Kidney epithelial cell (primary cell): Measurements from ENCODE around the gene MED13. TPM values are rescaled to one million over a fixed set of nuclear protein-coding genes. Genes with fewer than 3 reads are reported as not detected.

ENCODE experiments used
- DNase-seq: peaks from one replicate; pipeline ENCODE4 v3.0.0-alpha.2; 2010; ENCODE audit warnings: low read depth
- H3K27me3 ChIP-seq: 2 replicates; pipeline ENCODE4 v1.6.0; 2011; ENCODE audit warnings: low read length; ENCODE audit not compliant: control insufficient read depth, insufficient read depth
- H3K36me3 ChIP-seq: 2 replicates; pipeline ENCODE4 v1.5.1; 2011; ENCODE audit warnings: low read length; ENCODE audit not compliant: control insufficient read depth, insufficient read depth
- H3K4me3 ChIP-seq: 2 replicates; pipeline ENCODE4 v1.5.1; 2011; ENCODE audit warnings: low read depth, mild to moderate bottlenecking, control low read depth, low read length
- total RNA-seq: library from RNA; depleted of rRNA; stranded (reverse); fragments of >200 nt; gene quantifications from 2 replicates; pipeline ENCODE4 v1.2.3, GENCODE V29; 2015
- TF ChIP-seq, protein P1 (sequence below): IDR thresholded peaks from 2 replicates; pipeline ENCODE4 v1.5.1; 2011; ENCODE audit warnings: mild to moderate bottlenecking, moderate library complexity, low read length, control low read depth, inconsistent platforms; ENCODE audit not compliant: insufficient read depth, poor library complexity, severe bottlenecking

The MED13 gene
- total RNA-seq, 1 donor from 2014 or later = 33.8 TPM

DNA sequence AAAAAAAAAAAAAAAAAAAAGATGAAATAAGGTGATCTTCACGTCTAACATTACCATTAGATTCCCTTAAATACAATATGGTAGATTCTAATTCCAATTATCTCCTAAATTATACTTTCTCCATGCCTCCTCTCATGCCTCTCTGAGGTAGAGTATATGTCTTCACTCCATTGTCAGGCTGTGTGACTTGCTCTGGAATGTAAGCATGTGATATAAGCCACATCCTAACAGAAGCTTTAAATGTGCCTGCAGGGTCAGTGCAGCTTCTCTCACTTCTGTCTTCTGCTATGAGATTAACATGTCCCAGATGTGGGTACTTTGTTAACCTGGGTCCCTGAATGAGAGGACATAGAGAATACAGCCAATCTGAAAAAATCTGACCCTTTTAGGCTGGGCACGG lies 32.6 kb downstream of the MED13 start:
- Histone ChIP-seq H3K4me3 (no peak overlapping the region), H3K36me3 (peaks cover 9% of the 10 kb centered on the region), H3K27me3 (no peaks in the 10 kb centered on the region)
- DNase-seq = no peak
- TF ChIP-seq, protein P1, sequence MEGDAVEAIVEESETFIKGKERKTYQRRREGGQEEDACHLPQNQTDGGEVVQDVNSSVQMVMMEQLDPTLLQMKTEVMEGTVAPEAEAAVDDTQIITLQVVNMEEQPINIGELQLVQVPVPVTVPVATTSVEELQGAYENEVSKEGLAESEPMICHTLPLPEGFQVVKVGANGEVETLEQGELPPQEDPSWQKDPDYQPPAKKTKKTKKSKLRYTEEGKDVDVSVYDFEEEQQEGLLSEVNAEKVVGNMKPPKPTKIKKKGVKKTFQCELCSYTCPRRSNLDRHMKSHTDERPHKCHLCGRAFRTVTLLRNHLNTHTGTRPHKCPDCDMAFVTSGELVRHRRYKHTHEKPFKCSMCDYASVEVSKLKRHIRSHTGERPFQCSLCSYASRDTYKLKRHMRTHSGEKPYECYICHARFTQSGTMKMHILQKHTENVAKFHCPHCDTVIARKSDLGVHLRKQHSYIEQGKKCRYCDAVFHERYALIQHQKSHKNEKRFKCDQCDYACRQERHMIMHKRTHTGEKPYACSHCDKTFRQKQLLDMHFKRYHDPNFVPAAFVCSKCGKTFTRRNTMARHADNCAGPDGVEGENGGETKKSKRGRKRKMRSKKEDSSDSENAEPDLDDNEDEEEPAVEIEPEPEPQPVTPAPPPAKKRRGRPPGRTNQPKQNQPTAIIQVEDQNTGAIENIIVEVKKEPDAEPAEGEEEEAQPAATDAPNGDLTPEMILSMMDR = no peak

DNA sequence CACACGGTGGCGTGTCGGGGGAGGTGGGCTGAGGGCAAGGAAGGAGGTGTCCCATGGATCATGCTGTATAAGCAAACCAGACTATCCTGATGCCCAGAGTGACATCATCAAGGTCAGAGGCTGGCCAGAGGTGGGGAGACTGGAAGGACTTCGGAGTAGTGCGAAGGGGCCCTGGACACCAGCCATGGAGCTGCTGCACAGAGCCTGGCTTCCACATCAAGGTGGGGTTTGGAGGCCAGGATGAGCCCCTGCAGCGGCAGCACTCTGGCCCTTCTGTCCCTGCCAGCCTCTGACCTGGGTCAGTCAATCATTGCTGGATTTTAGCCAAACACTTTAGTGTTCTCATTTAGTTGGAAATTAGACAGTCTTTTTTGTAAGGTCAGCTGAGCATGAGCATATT lies 34.8 kb downstream of the MED13 start:
- TF ChIP-seq, protein P1 = no peak
- no peak for DNase-seq
- H3K4me3 ChIP-seq = no peak overlapping the region
- no peaks in the 10 kb centered on the region for H3K27me3 ChIP-seq
- H3K36me3 ChIP-seq = peaks cover 9% of the 10 kb centered on the region

DNA sequence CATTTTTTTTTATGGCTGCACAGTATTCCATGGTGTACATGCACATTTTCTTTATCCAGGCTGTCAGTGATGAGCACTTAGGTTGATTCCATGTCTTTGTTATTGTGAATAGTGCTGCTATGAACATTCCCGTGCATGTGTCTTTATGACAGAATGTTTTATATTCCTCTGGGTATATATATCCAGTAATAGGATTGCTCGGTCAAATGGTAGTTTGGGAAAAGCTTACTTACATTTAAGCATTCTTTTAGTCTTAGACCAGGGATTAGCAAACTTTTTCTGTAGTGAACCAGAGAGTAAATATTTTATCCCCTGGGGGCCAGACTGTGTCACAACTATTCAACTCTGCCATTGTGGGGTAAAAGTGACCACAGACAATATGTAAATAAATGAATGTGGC lies 40.2 kb downstream of the MED13 start:
- peaks cover 3% of the 10 kb centered on the region for H3K36me3 ChIP-seq
- H3K27me3 ChIP-seq = no peaks in the 10 kb centered on the region
- DNase-seq = no peak
- H3K4me3 ChIP-seq = no peak overlapping the region
- TF ChIP-seq, protein P1 = no peak

DNA sequence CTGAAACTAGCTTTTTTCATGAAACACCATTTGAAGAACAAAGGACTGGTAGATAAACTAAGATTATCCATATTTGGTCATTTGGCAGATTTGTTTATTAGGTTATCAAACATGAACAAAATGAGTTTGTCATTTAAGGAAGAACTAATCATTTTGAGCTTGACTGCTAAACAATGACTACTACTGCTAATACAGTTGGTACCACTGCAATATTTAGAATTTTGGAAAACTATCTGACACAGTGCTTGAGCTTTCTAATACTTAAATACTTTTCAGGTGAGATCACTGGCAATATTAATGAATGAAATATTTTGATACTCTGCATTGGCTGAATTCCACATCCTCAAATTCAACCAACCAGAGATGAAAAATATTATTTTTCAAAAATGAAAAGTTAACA lies 47.2 kb downstream of the MED13 start:
- no peak for DNase-seq
- H3K27me3 ChIP-seq = no peaks in the 10 kb centered on the region
- TF ChIP-seq, protein P1 = no peak
- no peak overlapping the region for H3K4me3 ChIP-seq
- no peaks in the 10 kb centered on the region for H3K36me3 ChIP-seq

DNA sequence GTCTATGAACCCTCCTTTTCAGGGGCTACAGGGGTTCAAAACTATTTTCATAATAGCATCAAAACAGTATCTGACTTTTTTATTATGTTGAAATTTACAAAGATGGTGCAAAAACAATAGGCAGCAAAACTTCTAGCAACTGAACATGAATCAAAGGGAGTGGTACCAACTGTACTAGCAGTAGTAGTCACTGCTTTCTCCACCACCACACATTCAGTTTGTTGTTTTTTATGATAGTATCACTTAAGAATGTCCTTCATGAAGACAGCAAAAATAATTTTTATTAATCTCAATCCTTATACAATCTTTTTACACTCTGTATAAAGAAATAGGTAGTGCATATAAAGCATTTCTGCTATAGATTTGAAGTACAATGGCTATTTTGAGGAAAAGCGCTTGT lies 47.6 kb downstream of the MED13 start:
- Histone ChIP-seq H3K4me3 (no peak overlapping the region), H3K27me3 (no peaks in the 10 kb centered on the region), H3K36me3 (no peaks in the 10 kb centered on the region)
- TF ChIP-seq, protein P1 = no peak
- DNase-seq = no peak

DNA sequence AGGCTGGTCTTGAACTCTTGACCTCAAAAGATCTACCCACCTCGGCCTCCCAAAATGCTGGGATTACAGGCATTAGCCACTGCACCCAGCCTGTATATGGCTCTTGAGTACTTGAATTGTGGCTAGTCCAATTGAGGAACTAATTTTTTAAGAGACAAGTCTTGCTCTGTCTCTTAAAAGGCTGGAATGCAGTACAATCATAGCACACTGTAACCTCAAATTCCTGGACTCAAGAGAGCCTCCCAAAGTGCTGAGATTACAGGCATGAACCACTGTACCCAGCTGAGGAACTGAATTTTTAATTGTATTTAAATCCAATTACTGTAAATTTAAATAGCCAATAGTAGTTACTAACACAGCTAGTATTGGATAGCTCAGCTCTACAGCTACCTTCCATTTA lies 50.6 kb downstream of the MED13 start:
- Histone ChIP-seq H3K36me3 (peaks cover 1% of the 10 kb centered on the region), H3K27me3 (no peaks in the 10 kb centered on the region), H3K4me3 (no peak overlapping the region)
- DNase-seq = no peak
- TF ChIP-seq, protein P1 = no peak
